ENCODE results near the gene MCC.

The MCC gene

DNA sequence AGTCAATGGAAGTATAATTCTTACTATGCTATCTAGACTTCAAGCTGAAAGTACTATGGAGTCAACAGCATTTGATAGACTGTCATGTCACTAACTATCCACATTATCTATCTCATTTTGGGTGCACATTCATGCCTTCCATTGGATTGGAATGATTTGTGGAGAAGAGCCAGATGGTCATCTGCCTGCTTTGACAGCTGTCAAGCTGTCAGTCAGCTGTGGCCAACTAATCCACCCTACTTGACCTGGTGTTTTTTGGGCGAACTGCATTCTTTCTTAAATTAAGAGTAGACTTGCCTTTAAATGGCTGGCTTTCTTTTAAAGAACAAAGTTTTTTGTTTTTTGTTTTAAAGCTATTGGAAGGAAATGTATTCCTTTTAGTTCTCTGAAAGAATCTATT lies 360.2 kb downstream of the MCC start:
- TF ChIP-seq POLR2AphosphoS5 (IDR thresholded peaks at IDR 0.05; ENCODE audit: low read depth, low read length) (no peak), FOXP2 (optimal IDR thresholded peaks at IDR 0.05; ENCODE audit: borderline replicate concordance, extremely low read depth, extremely low read length, insufficient read depth) (no peak), SIN3A (IDR thresholded peaks at IDR 0.05; ENCODE audit: borderline replicate concordance, insufficient read depth, low read length) (no peak), TAF1 (IDR thresholded peaks at IDR 0.05; ENCODE audit: borderline replicate concordance, insufficient read depth, low read length) (no peak)
- TF ChIP-seq, protein P1, sequence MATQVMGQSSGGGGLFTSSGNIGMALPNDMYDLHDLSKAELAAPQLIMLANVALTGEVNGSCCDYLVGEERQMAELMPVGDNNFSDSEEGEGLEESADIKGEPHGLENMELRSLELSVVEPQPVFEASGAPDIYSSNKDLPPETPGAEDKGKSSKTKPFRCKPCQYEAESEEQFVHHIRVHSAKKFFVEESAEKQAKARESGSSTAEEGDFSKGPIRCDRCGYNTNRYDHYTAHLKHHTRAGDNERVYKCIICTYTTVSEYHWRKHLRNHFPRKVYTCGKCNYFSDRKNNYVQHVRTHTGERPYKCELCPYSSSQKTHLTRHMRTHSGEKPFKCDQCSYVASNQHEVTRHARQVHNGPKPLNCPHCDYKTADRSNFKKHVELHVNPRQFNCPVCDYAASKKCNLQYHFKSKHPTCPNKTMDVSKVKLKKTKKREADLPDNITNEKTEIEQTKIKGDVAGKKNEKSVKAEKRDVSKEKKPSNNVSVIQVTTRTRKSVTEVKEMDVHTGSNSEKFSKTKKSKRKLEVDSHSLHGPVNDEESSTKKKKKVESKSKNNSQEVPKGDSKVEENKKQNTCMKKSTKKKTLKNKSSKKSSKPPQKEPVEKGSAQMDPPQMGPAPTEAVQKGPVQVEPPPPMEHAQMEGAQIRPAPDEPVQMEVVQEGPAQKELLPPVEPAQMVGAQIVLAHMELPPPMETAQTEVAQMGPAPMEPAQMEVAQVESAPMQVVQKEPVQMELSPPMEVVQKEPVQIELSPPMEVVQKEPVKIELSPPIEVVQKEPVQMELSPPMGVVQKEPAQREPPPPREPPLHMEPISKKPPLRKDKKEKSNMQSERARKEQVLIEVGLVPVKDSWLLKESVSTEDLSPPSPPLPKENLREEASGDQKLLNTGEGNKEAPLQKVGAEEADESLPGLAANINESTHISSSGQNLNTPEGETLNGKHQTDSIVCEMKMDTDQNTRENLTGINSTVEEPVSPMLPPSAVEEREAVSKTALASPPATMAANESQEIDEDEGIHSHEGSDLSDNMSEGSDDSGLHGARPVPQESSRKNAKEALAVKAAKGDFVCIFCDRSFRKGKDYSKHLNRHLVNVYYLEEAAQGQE (IDR thresholded peaks at IDR 0.05; ENCODE audit: insufficient read depth in 1 of 2, low read depth in 2 of 2, low read length in 2 of 2) = no peak

DNA sequence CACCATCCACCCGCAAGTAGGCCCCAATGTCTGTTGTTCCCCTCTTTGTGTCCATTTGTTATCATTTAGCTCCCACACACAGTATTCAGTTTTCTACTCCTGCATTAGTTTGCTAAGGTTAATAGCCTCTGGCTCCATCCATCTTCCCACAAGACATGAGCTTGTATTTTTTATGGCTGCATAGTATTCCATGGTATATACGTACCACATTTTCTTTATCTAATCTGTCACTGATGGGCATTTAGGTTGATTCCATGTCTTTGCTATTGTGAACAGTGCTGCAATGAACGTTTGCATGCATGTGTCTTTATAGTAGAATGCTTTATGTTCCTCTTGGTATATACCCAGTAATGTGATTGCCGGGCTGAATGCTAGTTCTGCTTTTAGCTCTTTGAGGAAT lies 361.2 kb downstream of the MCC start:
- TF ChIP-seq, protein P1 (IDR thresholded peaks at IDR 0.05; ENCODE audit: insufficient read depth in 1 of 2, low read depth in 2 of 2, low read length in 2 of 2) = no peak
- no peak for TF ChIP-seq FOXP2 (optimal IDR thresholded peaks at IDR 0.05; ENCODE audit: borderline replicate concordance, extremely low read depth, extremely low read length, insufficient read depth)
- no peak for TF ChIP-seq TAF1 (IDR thresholded peaks at IDR 0.05; ENCODE audit: borderline replicate concordance, insufficient read depth, low read length)
- TF ChIP-seq POLR2AphosphoS5 (IDR thresholded peaks at IDR 0.05; ENCODE audit: low read depth, low read length) = no peak
- no peak for TF ChIP-seq SIN3A (IDR thresholded peaks at IDR 0.05; ENCODE audit: borderline replicate concordance, insufficient read depth, low read length)

DNA sequence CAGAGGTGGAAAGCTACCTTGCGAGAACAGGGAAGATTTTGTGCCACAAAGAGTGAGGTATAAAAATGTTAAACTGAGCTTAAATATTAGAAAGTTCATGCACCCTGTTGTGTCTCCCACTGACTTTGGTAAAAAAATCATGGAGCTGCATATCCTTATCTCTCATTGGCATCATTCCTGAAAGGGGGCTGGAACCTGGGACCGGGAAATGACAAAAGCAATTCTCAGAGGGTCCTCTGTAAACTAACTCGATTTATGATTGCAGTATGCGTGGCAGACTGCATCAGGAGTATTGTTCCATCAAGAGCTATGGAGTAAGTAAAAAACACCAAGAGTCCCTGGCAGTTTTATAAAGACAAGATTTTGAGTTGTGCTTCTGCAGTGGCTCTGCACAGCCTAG lies 362.9 kb downstream of the MCC start:
- TF ChIP-seq FOXP2 (optimal IDR thresholded peaks at IDR 0.05; ENCODE audit: borderline replicate concordance, extremely low read depth, extremely low read length, insufficient read depth) (no peak), SIN3A (IDR thresholded peaks at IDR 0.05; ENCODE audit: borderline replicate concordance, insufficient read depth, low read length) (no peak), POLR2AphosphoS5 (IDR thresholded peaks at IDR 0.05; ENCODE audit: low read depth, low read length) (no peak), TAF1 (IDR thresholded peaks at IDR 0.05; ENCODE audit: borderline replicate concordance, insufficient read depth, low read length) (no peak)
- TF ChIP-seq, protein P1 (IDR thresholded peaks at IDR 0.05; ENCODE audit: insufficient read depth in 1 of 2, low read depth in 2 of 2, low read length in 2 of 2) = no peak

DNA sequence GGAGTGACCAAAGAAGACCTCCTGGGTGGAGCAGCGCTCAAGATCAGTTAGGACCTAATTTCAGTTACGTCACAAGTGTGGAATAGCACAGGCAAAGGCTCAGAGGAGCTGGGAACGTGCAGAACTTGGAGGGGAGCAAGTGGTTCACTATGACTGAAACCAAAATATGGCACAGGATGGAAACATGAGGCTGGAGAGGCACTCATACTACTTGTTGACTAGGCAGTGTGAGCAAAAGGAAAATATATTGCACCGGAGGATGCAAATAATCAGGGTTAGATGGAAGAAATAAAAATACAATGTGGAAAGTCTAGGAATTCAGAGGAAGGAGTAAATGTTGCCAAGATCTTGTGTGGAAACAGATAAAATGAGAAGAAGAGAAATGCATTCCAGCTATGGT lies 363.3 kb downstream of the MCC start:
- TF ChIP-seq SIN3A (IDR thresholded peaks at IDR 0.05; ENCODE audit: borderline replicate concordance, insufficient read depth, low read length) = no peak
- TF ChIP-seq, protein P1 (IDR thresholded peaks at IDR 0.05; ENCODE audit: insufficient read depth in 1 of 2, low read depth in 2 of 2, low read length in 2 of 2) = no peak
- no peak for TF ChIP-seq FOXP2 (optimal IDR thresholded peaks at IDR 0.05; ENCODE audit: borderline replicate concordance, extremely low read depth, extremely low read length, insufficient read depth)
- TF ChIP-seq TAF1 (IDR thresholded peaks at IDR 0.05; ENCODE audit: borderline replicate concordance, insufficient read depth, low read length) = no peak
- TF ChIP-seq POLR2AphosphoS5 (IDR thresholded peaks at IDR 0.05; ENCODE audit: low read depth, low read length) = no peak

DNA sequence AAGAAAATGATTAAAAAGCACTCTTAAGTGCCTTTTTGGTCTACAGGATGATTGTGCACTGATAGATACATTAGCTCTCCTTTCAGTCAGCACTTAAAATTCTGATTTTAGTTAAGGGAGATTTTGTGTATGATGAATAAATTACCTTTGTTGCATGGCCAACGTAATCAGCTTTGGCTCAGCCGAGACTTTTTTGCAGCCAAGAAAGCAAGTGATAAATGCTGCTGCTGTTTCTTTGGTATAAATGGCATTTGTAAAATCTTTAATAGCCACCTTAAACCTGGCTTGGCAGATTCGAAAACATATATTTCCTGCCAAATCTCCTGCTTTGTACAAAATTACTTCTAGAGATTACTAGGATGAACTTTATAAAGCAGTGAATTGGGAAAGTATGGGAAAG lies 364.0 kb downstream of the MCC start:
- TF ChIP-seq FOXP2 (optimal IDR thresholded peaks at IDR 0.05; ENCODE audit: borderline replicate concordance, extremely low read depth, extremely low read length, insufficient read depth) = no peak
- TF ChIP-seq, protein P1 (IDR thresholded peaks at IDR 0.05; ENCODE audit: insufficient read depth in 1 of 2, low read depth in 2 of 2, low read length in 2 of 2) = no peak
- TF ChIP-seq POLR2AphosphoS5 (IDR thresholded peaks at IDR 0.05; ENCODE audit: low read depth, low read length) = no peak
- TF ChIP-seq SIN3A (IDR thresholded peaks at IDR 0.05; ENCODE audit: borderline replicate concordance, insufficient read depth, low read length) = no peak
- no peak for TF ChIP-seq TAF1 (IDR thresholded peaks at IDR 0.05; ENCODE audit: borderline replicate concordance, insufficient read depth, low read length)
